ENCODE results near the gene TBL1Y.
"Not testable (repeated sequence)": the region's sequence is repeated elsewhere in the genome, so short reads cannot be mapped to it uniquely, and the experiment has no call there.

TBL1Y gene

GRCh38 chrY:6910372-6911252, at the start of gene TBL1Y:
Gene TBL1Y (plus strand): TSS chrY:6910697. CDS start chrY:7025085, 114,388 bp downstream.
- in situ Hi-C loops (cut with HindIII; ENCODE audit: low sequenced_read_pairs) = no loop called here

- in situ Hi-C loops (cut with HindIII; ENCODE audit: low sequenced_read_pairs) = no loop called here
These were observed 16.0 kb upstream of the TBL1Y start for GRCh38 chrY:6894496-6894895.

- in situ Hi-C loops (cut with HindIII; ENCODE audit: low sequenced_read_pairs) = no loop called here
These were observed 15.3 kb upstream of the TBL1Y start for GRCh38 chrY:6895236-6895635.

- in situ Hi-C loops (cut with HindIII; ENCODE audit: low sequenced_read_pairs) = not testable (repeated sequence)
These were observed 8.4 kb upstream of the TBL1Y start for GRCh38 chrY:6902116-6902515.

- in situ Hi-C loops (cut with HindIII; ENCODE audit: low sequenced_read_pairs) = no loop called here
These were observed 2.9 kb upstream of the TBL1Y start for GRCh38 chrY:6907591-6907990.

GRCh38 chrY:6908021-6908420, 2.5 kb upstream of the TBL1Y start:
- in situ Hi-C loops (cut with HindIII; ENCODE audit: low sequenced_read_pairs) = not testable (repeated sequence)

GRCh38 chrY:6909118-6909521, 1.4 kb upstream of the TBL1Y start:
- in situ Hi-C loops (cut with HindIII; ENCODE audit: low sequenced_read_pairs) = no loop called here

GRCh38 chrY:6909856-6910255, 641 bp upstream of the TBL1Y start:
- in situ Hi-C loops (cut with HindIII; ENCODE audit: low sequenced_read_pairs) = no loop called here

GRCh38 chrY:6911253-6911881, 870 bp downstream of the TBL1Y start, which contains the start of gene AMELY:
Gene AMELY (minus strand): TSS chrY:6911752. CDS start chrY:6872608, 39,144 bp downstream.
- in situ Hi-C loops (cut with HindIII; ENCODE audit: low sequenced_read_pairs) = no loop called here

- in situ Hi-C loops (cut with HindIII; ENCODE audit: low sequenced_read_pairs) = no loop called here
These were observed 2.9 kb downstream of the TBL1Y start for GRCh38 chrY:6913362-6913761.

- in situ Hi-C loops (cut with HindIII; ENCODE audit: low sequenced_read_pairs) = no loop called here
These were observed 10.6 kb downstream of the TBL1Y start for GRCh38 chrY:6921061-6921460.

- in situ Hi-C loops (cut with HindIII; ENCODE audit: low sequenced_read_pairs) = no loop called here
These were observed 17.8 kb downstream of the TBL1Y start for GRCh38 chrY:6928265-6928664.

GRCh38 chrY:6929237-6929636, 18.7 kb downstream of the TBL1Y start:
- in situ Hi-C loops (cut with HindIII; ENCODE audit: low sequenced_read_pairs) = no loop called here

- in situ Hi-C loops (cut with HindIII; ENCODE audit: low sequenced_read_pairs) = no loop called here
These were observed 21.4 kb downstream of the TBL1Y start for GRCh38 chrY:6931779-6932396.

- in situ Hi-C loops (cut with HindIII; ENCODE audit: low sequenced_read_pairs) = no loop called here
These were observed 25.0 kb downstream of the TBL1Y start for GRCh38 chrY:6935497-6935896.

- in situ Hi-C loops (cut with HindIII; ENCODE audit: low sequenced_read_pairs) = no loop called here
These were observed 37.2 kb downstream of the TBL1Y start for GRCh38 chrY:6947695-6948094.

- in situ Hi-C loops (cut with HindIII; ENCODE audit: low sequenced_read_pairs) = no loop called here
These were observed 37.9 kb downstream of the TBL1Y start for GRCh38 chrY:6948378-6948777.

GRCh38 chrY:6949947-6950346, 39.5 kb downstream of the TBL1Y start:
- in situ Hi-C loops (cut with HindIII; ENCODE audit: low sequenced_read_pairs) = no loop called here

GRCh38 chrY:6964732-6965131, 54.2 kb downstream of the TBL1Y start:
- in situ Hi-C loops (cut with HindIII; ENCODE audit: low sequenced_read_pairs) = no loop called here

- in situ Hi-C loops (cut with HindIII; ENCODE audit: low sequenced_read_pairs) = no loop called here
These were observed 56.0 kb downstream of the TBL1Y start for GRCh38 chrY:6966521-6966920.

- in situ Hi-C loops (cut with HindIII; ENCODE audit: low sequenced_read_pairs) = no loop called here
These were observed 57.2 kb downstream of the TBL1Y start for GRCh38 chrY:6967736-6968135.

- in situ Hi-C loops (cut with HindIII; ENCODE audit: low sequenced_read_pairs) = no loop called here
These were observed 57.7 kb downstream of the TBL1Y start for GRCh38 chrY:6968191-6968590.

Measured in endothelial cell of hepatic sinusoid (primary cell).